Heart right ventricle (tissue), 16 donors: ENCODE data around the gene TXN2. TPM values are rescaled to one million over a fixed set of nuclear protein-coding genes. Genes with fewer than 3 reads are reported as not detected.

Source experiments
- ATAC-seq, 8 donors: fragments of 200-7000 bp; cut with Tn5 transposase; one replicate each; pipeline ENCODE4 v1.9.1; 2020; ENCODE audit warnings: mild to moderate bottlenecking in 8 of 8, moderate library complexity in 8 of 8, moderate number of reproducible peaks in 1 of 8
- DNase-seq, 2 donors: peaks; one replicate each; pipeline ENCODE4 v3.0.0-alpha.2; 2020
- H3K27ac ChIP-seq, 10 donors: fragments of 200-600 bp; sonication (generic) in 2 of 10; one replicate each; pipeline versions ENCODE4 v1.5.0 to v1.8.0; 2020 to 2022; ENCODE audit warnings: mild to moderate bottlenecking in 3 of 10
- H3K27me3 ChIP-seq, 7 donors: fragments of 200-600 bp; one replicate each; pipeline ENCODE4 v1.8.0; 2021 to 2022; ENCODE audit warnings: mild to moderate bottlenecking in 2 of 7
- H3K36me3 ChIP-seq, 9 donors: fragments of 200-600 bp; sonication (generic) in 1 of 9; one replicate each; pipeline versions ENCODE4 v1.5.0 to v1.8.0; 2020 to 2022; ENCODE audit warnings: mild to moderate bottlenecking in 2 of 9
- H3K4me1 ChIP-seq, 9 donors: fragments of 200-600 bp; sonication (generic) in 1 of 9; one replicate each; pipeline versions ENCODE4 v1.5.0 to v1.8.0; 2020 to 2022; ENCODE audit warnings: mild to moderate bottlenecking in 4 of 9
- H3K4me3 ChIP-seq, 10 donors: fragments of 200-600 bp; sonication (generic) in 2 of 10; one replicate each; pipeline versions ENCODE4 v1.5.0 to v1.8.0; 2020 to 2022; ENCODE audit warnings: mild to moderate bottlenecking in 7 of 10, moderate library complexity in 2 of 10
- H3K9me3 ChIP-seq, 11 donors: fragments of 200-600 bp in 10 of 11; sonication (generic) in 2 of 11; one replicate each; pipeline versions ENCODE4 v1.5.0 to v1.8.0; 2013 to 2022; ENCODE audit warnings: mild to moderate bottlenecking in 2 of 11, control low read depth in 1 of 11, moderate library complexity in 1 of 11
- WGBS, 2 donors: extraction: QIAGEN DNeasy Blood & Tissue Kit; methylation state at CpG; one replicate each; pipeline ENCODE4 v1.1.7; 2013; ENCODE audit warnings: inconsistent platforms in 1 of 2; 5-methylcytosine and 5-hydroxymethylcytosine counted together
- intact Hi-C, 10 donors: fragments of 100-400 bp; cut with DNase I; formaldehyde crosslinking; loops; one replicate each; pipeline versions ENCODE4 v1.11.1 to v1.14.2; 2022
- polyA plus RNA-seq, 2 donors: library from polyadenylated mRNA; stranded (reverse); fragments of 200-250 nt; gene quantifications; one replicate each; pipeline ENCODE4 v1.2.3, GENCODE V29; 2013
- total RNA-seq, 10 donors: library from RNA; stranded (reverse); fragmentation: NEBNext Ultra II Directional in 3 of 10; extraction: Animal tissue kit (Norgen Biotek cat#: 25700) in 3 of 10; gene quantifications; one replicate each; pipeline versions ENCODE4 v1.2.1 to v1.2.4, GENCODE V29; 2021 to 2023
- TF ChIP-seq, protein P1 (sequence below), 9 donors: fragments of 200-600 bp; sonication (generic) in 2 of 9; IDR thresholded peaks; one replicate each; pipeline versions ENCODE4 v1.5.0 to v1.8.0; 2021 to 2022; ENCODE audit warnings: antibody characterized with exemption in 9 of 9, mild to moderate bottlenecking in 5 of 9, moderate library complexity in 1 of 9
- donor health status: Arrhythmogenic right ventricular cardiomyopathy.
- donor health status: ischemic (EF 13 %, LVEDD 7.1; RV severe dilation, severe dysfunction).
- donor health status: healthy with polysubstance abuse.
- donor health status: DM: no; HTN: yes; CAD: no.
- donor health status: DM: no; HTN: no; CAD: no.
- donor health status: ischemic (EF 25% LVEDD 6.9; RV normal size, moderate dysfunction).
- donor health status: ischemic (EF 25% LVEDD 5.7; RV mildly dilated, moderate dysfunction).
- donor health status: healthy.
- donor health status: DM: yes; HTN: yes; CAD: no.
- donor health status: Ischemic cardiomyopathy.
- donor health status: ischemic (EF 35%, LVEDD 5.7; RV mildly dilated, moderate dysfunction).
- donor health status: nonischemic (EF 11% LVEDD 7.7; RV severe dilation, severe dysfunction).
- donor health status: DM: yes; HTN: yes; CAD: no.
- donor health status: PGD.
- donor health status: ischemic (EF 29% LVEDD 5.4; RV normal size, mild dysfunction).
- donor health status: nonischemic (EF 23%, LVEDD 6.1; RV moderate dilation, normal function).

The TXN2 gene
- total and polyA plus RNA-seq, 12 donors, result 103 to 155 (median 122) TPM

DNA sequence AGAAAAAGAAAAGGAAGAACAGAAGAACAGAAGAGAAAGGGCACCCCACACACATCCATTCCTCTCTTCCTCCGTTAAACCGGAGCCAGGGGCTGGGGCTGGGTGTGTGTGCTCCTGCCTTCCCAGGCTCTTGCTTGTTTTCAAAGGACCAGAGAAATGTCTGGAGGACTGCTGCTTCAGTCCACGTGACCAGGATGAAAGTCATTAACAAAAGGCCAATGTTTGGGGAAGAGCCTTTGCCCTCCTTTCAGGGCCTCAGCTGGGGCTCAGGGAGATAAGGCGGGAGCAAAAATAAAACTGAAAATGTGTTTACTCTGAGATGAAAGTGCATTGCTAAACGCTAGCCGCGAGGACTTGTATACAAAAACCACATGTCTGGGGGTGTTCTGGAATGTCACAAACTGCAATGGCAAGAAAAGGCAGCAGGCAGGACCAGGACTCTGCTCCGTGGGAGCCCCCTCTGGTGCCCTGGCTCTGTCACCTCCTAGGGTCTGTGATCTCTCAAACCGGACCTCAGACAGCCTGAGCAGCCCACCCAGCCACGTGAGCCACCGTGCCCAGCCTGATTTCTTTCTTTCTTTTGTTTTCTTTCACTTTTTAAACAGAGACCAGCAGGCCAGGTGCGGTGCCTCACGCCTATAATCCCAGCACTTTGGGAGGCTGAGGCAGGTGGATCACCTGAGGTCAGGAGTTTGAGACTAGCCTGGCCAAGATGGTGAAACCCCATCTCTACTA is 62.1 kb downstream of the TXN2 start:
- H3K36me3 ChIP-seq, result no peaks in the 10 kb centered on the region
- 26 to 30% methylated on average over 13 of the region's 13 CpGs for WGBS, 2 donors
- DNase-seq (peak; percentile 32 to 66), ATAC-seq (peak; percentile 69 to 84 (median 76))
- H3K9me3 ChIP-seq, result no peaks in the 10 kb centered on the region
- peak overlapping the region in 7 of 10 donors; percentile 19 to 37 (median 24) for H3K4me3 ChIP-seq
- no peaks in the 10 kb centered on the region for H3K27me3 ChIP-seq
- intact Hi-C loops, result no loop called here
- TF ChIP-seq, protein P1, sequence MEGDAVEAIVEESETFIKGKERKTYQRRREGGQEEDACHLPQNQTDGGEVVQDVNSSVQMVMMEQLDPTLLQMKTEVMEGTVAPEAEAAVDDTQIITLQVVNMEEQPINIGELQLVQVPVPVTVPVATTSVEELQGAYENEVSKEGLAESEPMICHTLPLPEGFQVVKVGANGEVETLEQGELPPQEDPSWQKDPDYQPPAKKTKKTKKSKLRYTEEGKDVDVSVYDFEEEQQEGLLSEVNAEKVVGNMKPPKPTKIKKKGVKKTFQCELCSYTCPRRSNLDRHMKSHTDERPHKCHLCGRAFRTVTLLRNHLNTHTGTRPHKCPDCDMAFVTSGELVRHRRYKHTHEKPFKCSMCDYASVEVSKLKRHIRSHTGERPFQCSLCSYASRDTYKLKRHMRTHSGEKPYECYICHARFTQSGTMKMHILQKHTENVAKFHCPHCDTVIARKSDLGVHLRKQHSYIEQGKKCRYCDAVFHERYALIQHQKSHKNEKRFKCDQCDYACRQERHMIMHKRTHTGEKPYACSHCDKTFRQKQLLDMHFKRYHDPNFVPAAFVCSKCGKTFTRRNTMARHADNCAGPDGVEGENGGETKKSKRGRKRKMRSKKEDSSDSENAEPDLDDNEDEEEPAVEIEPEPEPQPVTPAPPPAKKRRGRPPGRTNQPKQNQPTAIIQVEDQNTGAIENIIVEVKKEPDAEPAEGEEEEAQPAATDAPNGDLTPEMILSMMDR (IDR thresholded peaks at IDR 0.05), result no peak
- peak overlapping the region; percentile 67 to 90 (median 82) for H3K27ac ChIP-seq
- peaks cover 7 to 51% (median 22%) of the 10 kb centered on the region in 9 donors for H3K4me1 ChIP-seq

GRCh38 chr22:36417281-36417686 is 64.2 kb downstream of the TXN2 start:
- H3K4me3 ChIP-seq, result no peak overlapping the region
- 77 to 89% methylated on average over 9 of the region's 9 CpGs for WGBS, 2 donors
- intact Hi-C loops, result no loop called here
- ATAC-seq (no peak), DNase-seq (no peak)
- H3K36me3 ChIP-seq, result no peaks in the 10 kb centered on the region
- no peaks in the 10 kb centered on the region for H3K9me3 ChIP-seq
- H3K27ac ChIP-seq, result peak overlapping the region in 3 of 10 donors; percentile 3 to 29 (median 26)
- H3K27me3 ChIP-seq, result no peaks in the 10 kb centered on the region
- H3K4me1 ChIP-seq, result peaks cover 5 to 34% (median 22%) of the 10 kb centered on the region in 9 donors
- TF ChIP-seq, protein P1 (IDR thresholded peaks at IDR 0.05), result no peak

Other genes with a start within 250 kb of the TXN2 start
- gene APOL2, start 242.1 kb downstream of the TXN2 start, total RNA-seq, result 100 to 1,000 TPM in 1 of 10 donors, 10 to 100 TPM in 9; 30.9 to 215 (median 53.3) TPM
- gene APOL2, start 242.1 kb downstream of the TXN2 start, polyA plus RNA-seq, result 10 to 100 TPM; 28.6 to 55.5 TPM
- 100 to 1,000 TPM in 1 of 10 donors, 10 to 100 TPM in 8, 1 to 10 TPM in 1; 9.8 to 121 (median 16.4) TPM for gene APOL1, start 228.5 kb downstream of the TXN2 start, total RNA-seq
- 10 to 100 TPM; 18.3 to 18.7 TPM for gene APOL1, start 228.5 kb downstream of the TXN2 start, polyA plus RNA-seq
- gene MYH9, start 93.7 kb downstream of the TXN2 start, total RNA-seq, result 100 to 1,000 TPM; 132 to 345 (median 189) TPM
- 100 to 1,000 TPM; 134 to 243 TPM for gene MYH9, start 93.7 kb downstream of the TXN2 start, polyA plus RNA-seq
- gene FOXRED2, start 25.4 kb upstream of the TXN2 start, total RNA-seq, result 10 to 100 TPM in 3 of 10 donors, 1 to 10 TPM in 7; 6.3 to 15.7 (median 8.6) TPM
- 1 to 10 TPM; 2.2 to 2.4 TPM for gene FOXRED2, start 25.4 kb upstream of the TXN2 start, polyA plus RNA-seq
- gene EIF3D, start 47.5 kb upstream of the TXN2 start, total RNA-seq, result 100 to 1,000 TPM in 1 of 10 donors, 10 to 100 TPM in 9; 61.4 to 113 (median 79.9) TPM
- gene EIF3D, start 47.5 kb upstream of the TXN2 start, polyA plus RNA-seq, result 100 to 1,000 TPM in 1 of 2 donors, 10 to 100 TPM in 1; 65.4 to 180 TPM
- not detected for gene CACNG2, start 222.1 kb upstream of the TXN2 start, total RNA-seq
- gene CACNG2, start 222.1 kb upstream of the TXN2 start, polyA plus RNA-seq, result not detected